Left renal cortex interstitium (tissue), 4 donors: ENCODE results near the gene SPTLC2. TPM values are rescaled to one million over a fixed set of nuclear protein-coding genes. Genes with fewer than 3 reads are reported as not detected.

Source experiments
- DNase-seq, 4 donors: peaks; one replicate each; pipeline ENCODE4 v3.0.0-alpha.2; 2013; ENCODE audit warnings: low read depth in 4 of 4, low spot score in 2 of 4, missing footprints in 1 of 4
- polyA plus RNA-seq, 4 donors: library from polyadenylated mRNA; unstranded; fragments of 120-200 nt; gene quantifications; one replicate each; pipeline ENCODE4 v1.2.1, GENCODE V29; 2013; ENCODE audit not compliant: insufficient read length in 4 of 4

SPTLC2 gene
- polyA plus RNA-seq, 4 donors, result 67.1 to 71.3 (median 69.1) TPM

DNA sequence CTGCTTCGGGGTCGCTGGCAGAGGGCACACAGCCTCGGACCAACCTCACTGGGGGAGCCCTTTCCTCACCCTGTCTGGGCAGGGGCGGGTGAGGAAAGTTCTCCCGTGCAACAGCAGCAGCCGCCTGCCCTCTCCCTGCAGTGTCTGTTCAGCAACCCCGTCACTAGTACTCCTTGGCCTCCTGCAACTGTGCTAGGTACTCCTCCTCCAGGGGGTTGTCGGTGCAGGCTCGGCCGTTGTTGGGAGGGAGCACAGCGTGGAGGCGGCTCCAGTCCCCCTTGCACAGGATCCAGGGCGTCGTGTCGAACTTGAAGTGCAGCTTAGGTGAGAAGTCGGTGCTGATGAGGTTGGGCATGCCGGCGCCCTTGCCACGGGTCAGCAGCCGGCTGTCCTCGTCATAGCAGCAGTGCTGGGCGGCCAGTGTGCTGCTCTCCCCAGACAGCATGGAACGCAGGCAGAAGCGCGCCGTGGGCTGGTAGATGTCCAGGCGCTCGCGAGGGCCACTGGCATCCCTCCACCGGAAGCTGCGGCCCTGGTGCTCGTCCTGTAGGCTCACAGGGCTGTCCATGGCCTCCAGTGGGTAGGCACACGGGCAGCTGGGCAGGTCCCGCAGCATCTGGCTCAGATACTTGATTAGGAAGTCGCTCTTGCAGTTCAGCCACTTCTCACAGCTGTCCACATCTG is 140.9 kb downstream of the SPTLC2 start:
- no peak for DNase-seq

GRCh38 chr14:77474479-77475177 is 141.8 kb downstream of the SPTLC2 start:
- no peak for DNase-seq

- DNase-seq, result no peak
Measured at GRCh38 chr14:77473921-77474320, 142.5 kb downstream of the SPTLC2 start.

DNA sequence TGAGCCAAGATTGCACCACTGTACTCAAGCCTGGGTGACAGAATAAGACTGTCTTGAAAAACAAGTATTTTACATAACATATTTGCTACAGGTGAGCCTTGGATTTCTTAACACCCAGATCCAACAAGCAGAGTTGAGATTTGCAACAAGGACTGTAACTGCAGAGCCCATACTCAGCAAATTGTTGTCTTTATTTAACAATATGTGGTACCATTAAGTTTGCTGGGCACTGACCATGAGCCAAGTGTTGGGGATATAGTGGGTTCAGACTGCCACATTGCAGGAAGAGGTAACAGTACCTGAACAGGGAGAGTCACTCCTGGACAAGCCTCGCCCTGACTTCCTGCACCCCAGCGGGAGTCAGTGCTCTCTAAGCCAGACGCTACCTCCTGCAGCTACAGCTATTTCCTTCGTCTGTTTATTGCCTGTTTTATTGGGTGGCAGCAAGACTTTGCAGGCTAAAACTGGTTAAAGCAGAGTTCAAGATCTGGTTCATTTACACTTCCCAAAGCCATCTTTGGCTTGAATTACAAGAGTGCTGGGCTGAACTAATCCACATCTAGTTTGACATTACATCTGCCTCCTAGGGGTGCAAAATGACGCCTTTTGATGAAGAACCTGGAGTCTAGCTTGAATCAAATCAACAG is 146.1 kb downstream of the SPTLC2 start:
- DNase-seq, result no peak

DNA sequence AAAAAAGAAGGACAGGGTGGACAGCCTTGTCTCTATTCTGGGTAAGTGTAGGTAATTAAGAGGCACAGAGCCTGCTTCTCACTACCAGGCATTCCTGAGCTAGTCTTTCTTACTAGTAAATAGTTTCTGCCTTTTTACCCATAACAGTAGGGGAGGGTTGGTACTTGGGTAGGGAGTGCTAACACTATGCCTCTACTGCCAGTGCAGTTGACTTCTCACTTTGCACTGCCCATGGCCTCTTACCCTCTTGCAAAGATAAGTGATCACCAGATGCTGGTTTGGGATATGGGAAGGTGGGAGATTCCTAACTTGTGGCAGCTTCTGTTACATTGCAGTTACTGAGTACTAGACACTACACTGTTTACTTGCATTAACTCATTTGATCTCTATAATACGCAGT is 146.9 kb downstream of the SPTLC2 start:
- no peak for DNase-seq

DNA sequence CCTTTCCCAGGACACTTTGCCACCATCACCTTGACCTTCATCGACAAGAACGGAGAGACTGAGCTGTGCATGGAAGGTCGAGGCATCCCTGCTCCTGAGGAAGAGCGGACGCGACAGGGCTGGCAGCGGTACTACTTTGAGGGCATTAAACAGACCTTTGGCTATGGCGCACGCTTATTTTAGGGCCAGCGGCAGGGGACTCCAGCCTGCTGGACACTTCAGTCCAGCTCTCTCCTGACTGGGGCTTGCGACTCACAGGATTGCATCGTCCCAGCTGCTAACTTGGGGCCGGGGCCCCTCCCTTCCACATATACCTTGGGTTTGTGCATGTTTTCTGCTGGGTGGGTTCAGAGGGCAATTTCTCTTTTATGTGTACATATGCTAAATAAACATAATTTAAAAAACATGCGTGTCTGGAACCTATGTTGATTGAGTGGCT is 147.4 kb downstream of the SPTLC2 start:
- no peak for DNase-seq

- DNase-seq, result no peak
Measured at GRCh38 chr14:77467801-77468200, 148.6 kb downstream of the SPTLC2 start.

DNA sequence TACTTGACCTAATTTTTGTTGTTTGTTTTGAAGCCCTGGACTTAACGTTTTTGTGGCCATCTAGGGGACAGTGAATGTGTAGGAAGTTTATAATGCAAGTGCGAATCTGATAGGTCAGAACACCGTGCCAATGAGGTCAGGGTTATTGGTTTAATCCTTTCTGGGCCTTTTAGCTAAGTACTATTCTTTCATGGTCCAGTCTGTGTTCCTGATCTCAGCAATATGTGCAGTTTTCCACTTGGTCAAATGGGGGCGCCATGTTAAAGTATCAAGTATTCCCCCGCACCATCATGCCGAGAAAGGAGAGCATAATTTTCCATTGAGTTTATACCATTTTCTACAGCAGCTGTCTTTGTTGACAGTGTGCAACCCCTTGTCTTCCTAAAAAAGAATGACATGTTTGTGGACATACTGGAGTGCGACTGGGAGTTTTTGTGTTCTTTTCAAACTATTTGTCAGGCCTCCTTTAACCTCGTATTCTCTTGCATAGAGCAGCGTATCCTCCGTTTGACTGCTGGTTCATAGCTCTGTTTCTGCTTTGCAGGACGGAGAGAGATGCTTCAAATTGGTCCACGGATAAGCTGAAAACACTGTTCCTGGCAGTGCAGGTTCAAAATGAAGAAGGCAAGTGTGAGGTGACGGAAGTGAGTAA is 157.2 kb downstream of the SPTLC2 start:
- DNase-seq, result peak in 1 of 4 donors; percentile 65

DNA sequence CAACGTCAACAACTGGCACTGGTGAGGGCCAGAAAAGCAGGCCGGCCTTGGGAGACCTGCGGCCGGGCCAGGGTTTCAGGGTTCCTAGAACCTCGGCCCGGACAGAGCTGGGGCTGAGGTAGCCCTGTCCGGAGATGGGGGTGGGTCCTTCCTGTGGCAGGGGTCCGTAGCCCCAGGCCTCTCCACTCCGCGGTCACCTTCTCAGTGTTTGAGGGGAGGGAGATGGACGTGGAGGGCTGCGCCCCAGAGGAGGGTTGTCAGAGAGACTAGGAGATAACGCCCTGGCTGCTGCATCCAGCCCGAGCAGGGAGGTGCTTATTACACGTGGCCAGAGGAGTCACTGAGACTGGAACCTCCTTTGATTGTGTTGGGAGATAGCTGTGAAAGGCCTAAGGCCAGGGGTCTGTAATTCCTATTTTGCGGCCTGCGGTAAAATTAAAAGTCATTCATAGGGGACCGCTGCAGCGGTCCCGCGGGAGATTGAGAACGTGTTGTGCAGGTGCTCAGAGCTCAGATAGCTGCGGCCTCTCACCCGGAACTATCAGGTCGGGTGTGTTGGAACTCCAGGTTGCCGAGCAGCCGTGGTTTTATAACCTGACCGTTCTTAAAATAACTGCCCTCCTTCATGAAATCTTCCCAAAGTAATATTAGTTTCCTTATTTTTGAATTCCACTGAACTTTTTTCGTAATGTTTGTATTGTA is 158.0 kb downstream of the SPTLC2 start:
- DNase-seq, result no peak

DNA sequence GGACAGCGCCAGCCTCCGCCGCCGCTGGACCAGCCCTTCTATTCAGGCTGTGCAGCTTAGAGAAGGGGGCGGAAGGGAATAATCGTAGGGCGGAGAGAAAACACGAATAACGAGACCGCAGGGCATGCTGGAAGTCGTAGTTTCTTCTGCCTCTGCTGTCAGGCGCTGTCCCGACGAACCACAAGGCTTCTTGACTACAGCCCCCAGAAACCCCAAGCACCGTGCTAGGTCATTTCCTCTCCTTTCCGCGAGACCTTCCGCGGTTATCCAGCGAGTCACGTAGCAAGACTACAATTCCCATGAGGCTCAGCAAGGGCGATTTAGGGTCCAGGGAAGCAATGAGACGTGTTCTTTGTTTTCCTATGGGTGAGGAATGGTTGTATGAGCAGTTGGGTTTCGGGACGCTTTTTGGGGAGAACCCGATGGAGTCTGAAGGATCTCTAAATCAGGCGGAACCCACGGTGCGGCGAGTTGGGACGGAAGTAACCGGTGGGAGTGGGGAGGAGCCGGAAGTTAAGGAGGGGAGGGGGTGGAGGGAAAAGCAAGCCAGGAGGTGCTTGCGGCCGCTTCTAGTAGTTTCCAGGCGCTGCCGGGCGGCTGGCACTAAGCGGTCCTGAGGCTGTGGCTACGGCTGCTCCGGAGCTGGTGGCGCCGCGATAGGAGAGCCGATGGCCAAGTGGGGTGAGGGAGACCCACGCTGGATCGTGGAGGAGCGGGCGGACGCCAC is 158.8 kb downstream of the SPTLC2 start, which contains the start of the genes AHSA1 and VIPAS39:
AHSA1 (plus strand) TSS at position 572 of the 727 bp plus-strand sequence; CDS start at position 669, 97 bp downstream.
VIPAS39 (minus strand) TSS at position 80 of the 727 bp plus-strand sequence. CDS start 3,499 bp downstream, outside the sequence.
- DNase-seq, result peak; percentile 98 to 100 (median 98)

DNA sequence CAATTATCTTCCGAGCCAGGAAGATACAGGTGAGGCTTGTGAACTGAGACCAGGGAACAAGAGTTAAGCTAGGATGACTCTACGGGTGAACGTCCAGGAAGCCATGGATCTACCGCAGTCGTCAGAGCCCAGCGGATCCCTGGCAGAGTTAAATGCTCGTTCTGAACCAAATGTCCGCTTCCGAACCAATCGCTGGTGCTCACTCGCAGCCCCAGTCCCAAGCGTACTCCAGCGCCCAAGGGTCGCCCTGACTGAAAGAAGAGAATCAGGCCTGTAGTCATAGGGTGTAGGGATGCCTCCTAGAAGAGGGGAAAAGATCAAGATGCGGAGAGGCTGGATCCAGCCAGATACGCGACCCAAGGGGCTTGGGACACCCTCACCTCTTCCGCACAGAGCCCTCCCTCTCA is 159.3 kb downstream of the SPTLC2 start:
- DNase-seq, result no peak

Other genes with a start within 250 kb of the SPTLC2 start
- gene TMED8, start 239.5 kb downstream of the SPTLC2 start, polyA plus RNA-seq, result 10 to 100 TPM; 18.4 to 27.1 (median 21.6) TPM
- 10 to 100 TPM in 1 of 4 donors, 1 to 10 TPM in 3; 6.7 to 10.9 (median 8.5) TPM for gene SAMD15, start 239.3 kb downstream of the SPTLC2 start, polyA plus RNA-seq
- 1 to 10 TPM; 1.8 to 4.1 (median 2.6) TPM for gene NOXRED1, start 193.1 kb downstream of the SPTLC2 start, polyA plus RNA-seq
- gene VIPAS39, start 159.0 kb downstream of the SPTLC2 start, polyA plus RNA-seq, result 10 to 100 TPM; 30.3 to 36.9 (median 31.2) TPM
- gene AHSA1, start 158.5 kb downstream of the SPTLC2 start, polyA plus RNA-seq, result 100 to 1,000 TPM; 186 to 225 (median 202) TPM
- 1 to 10 TPM; 1.3 to 3.6 (median 1.8) TPM for gene ISM2, start 117.8 kb downstream of the SPTLC2 start, polyA plus RNA-seq
- 10 to 100 TPM; 16.7 to 19.0 (median 17.2) TPM for gene ALKBH1, start 91.4 kb upstream of the SPTLC2 start, polyA plus RNA-seq
- 100 to 1,000 TPM in 3 of 4 donors, 10 to 100 TPM in 1; 98.2 to 137 (median 108) TPM for gene SLIRP, start 91.5 kb upstream of the SPTLC2 start, polyA plus RNA-seq
- 10 to 100 TPM; 78.2 to 98.2 (median 84.6) TPM for gene SNW1, start 144.5 kb upstream of the SPTLC2 start, polyA plus RNA-seq
- gene ADCK1, start 183.5 kb upstream of the SPTLC2 start, polyA plus RNA-seq, result 10 to 100 TPM in 2 of 4 donors, 1 to 10 TPM in 2; 7.6 to 12.8 (median 10.0) TPM